ENCODE data around the gene ZFP36L2.

ZFP36L2 gene

DNA sequence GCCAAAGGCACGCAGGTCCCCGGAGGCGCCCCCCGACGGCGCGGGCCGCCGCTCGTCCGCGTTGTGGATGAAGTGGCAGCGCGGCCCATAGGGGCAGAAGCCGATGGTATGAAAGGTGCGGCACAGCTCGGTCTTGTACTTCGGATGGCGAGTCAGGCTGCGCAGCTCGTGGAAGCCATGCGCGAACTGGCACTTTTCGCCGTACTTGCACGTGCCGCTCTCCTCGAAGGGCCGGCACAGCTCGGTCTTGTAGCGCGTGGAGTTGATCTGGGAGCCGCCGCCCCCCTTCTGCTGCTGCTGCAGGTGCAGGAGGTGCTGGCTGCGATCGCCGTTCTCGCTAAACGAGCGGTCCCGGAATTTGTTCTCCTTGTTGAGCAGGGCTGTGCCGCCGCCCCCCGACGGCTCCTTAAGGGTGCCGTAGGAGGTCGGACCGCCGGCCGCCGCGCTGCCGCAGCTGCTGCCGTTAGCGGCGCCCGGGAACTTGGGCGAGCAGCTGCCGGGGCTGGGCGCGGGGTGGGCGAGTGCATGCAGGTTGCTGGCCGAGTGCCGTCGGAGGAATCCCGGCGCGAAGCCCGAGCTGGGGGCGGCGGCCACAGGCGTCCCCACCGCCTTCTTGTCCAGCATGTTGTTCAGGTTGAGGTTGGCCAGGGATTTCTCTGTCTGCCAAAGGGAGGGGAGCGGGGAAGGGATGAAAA is 1.2 kb downstream of the ZFP36L2 start:
- Histone ChIP-seq H3K27me3 (ENCODE audit: insufficient read depth, low read length) (no peaks in the 10 kb centered on the region), H3K9me3 (ENCODE audit: low read length) (no peaks in the 10 kb centered on the region), H3K4me3 (ENCODE audit: low read length) (peak overlapping the region; percentile 79), H2AFZ (ENCODE audit: low read depth, low read length) (no peak overlapping the region), H3K4me1 (ENCODE audit: insufficient read depth, low read length) (peaks cover 46% of the 10 kb centered on the region), H3K36me3 (ENCODE audit: insufficient read depth, low read length) (peaks cover 21% of the 10 kb centered on the region)

DNA sequence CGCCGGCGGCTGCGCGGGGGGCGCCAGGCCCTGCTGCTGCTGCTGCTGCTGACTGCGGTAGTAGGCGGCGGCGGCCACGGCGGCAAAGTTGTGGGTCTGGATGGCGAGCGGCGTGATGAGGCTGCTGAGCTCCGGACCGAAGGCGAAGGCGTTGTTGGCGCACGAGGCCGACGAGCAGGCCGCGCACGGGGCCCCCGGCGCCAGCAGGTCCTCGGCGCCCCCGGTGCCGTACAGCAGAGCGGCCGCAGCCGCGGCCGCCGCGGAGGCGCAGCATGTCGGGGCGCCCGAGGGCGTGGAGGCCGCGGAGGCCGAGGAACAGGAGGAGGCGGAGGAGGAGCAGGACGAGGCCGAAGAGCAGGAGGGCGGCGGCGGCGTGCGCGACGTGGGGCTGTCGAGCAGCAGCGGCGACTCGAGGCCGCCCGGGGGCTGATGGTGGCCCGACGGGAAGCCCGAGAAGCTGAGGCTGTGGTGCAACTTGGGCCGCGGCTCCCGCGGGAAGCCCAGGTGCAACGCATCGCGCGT is 1.8 kb downstream of the ZFP36L2 start:
- Histone ChIP-seq H3K27me3 (ENCODE audit: insufficient read depth, low read length) (no peaks in the 10 kb centered on the region), H3K4me1 (ENCODE audit: insufficient read depth, low read length) (peaks cover 47% of the 10 kb centered on the region), H3K36me3 (ENCODE audit: insufficient read depth, low read length) (peaks cover 19% of the 10 kb centered on the region), H3K9me3 (ENCODE audit: low read length) (no peaks in the 10 kb centered on the region), H2AFZ (ENCODE audit: low read depth, low read length) (no peak overlapping the region), H3K4me3 (ENCODE audit: low read length) (peak overlapping the region; percentile 79)

DNA sequence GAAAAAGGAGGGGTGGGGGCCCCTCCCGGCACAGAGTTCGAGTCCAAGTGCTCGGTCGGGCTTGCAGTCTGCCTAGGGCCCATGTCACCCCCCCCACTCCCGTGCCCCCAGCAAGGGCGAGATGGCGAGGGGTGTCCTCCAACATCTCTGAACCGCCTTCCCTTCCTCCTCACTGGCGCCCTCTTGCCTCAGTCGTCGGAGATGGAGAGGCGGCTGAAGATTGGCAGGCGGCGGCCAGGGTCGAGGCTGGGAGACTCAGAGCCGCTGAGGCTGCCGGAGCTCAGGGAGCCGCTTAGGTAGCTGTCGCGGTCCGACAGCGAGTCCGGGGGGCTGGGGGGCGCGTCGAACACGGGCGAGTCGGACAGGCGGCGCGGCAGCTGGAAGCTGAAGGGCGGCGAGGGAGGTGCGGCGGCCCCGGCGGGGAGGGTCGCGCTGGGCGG is 2.3 kb downstream of the ZFP36L2 start:
- H3K4me1 ChIP-seq (ENCODE audit: insufficient read depth, low read length): peaks cover 50% of the 10 kb centered on the region
- H3K9me3 ChIP-seq (ENCODE audit: low read length): no peaks in the 10 kb centered on the region
- no peaks in the 10 kb centered on the region for H3K27me3 ChIP-seq (ENCODE audit: insufficient read depth, low read length)
- peak overlapping the region; percentile 79 for H3K4me3 ChIP-seq (ENCODE audit: low read length)
- H2AFZ ChIP-seq (ENCODE audit: low read depth, low read length): no peak overlapping the region
- peaks cover 19% of the 10 kb centered on the region for H3K36me3 ChIP-seq (ENCODE audit: insufficient read depth, low read length)

DNA sequence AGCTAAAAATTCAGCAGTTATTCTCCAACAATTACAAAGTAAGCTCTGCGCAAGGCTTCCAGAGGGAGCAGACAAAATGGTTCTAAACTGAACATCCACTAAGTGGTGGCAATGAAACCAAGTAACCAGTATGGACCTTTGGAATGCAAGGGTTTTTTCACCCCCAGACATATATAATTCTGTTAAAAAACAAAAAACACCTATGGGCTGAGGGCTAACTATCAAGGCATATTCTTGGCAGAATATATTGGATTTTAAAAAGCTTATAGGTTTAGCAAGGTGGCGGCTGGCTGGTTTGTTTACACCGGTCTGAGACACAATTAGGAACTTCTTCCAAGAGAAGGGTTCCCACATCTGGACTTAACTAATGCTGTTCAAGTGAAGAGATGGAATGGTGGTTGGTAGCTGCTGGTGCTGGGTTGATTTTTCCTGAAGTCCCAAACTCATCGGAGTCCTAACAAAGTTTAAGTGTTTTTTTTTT is 2.8 kb downstream of the ZFP36L2 start:
- H2AFZ ChIP-seq (ENCODE audit: low read depth, low read length): no peak overlapping the region
- H3K9me3 ChIP-seq (ENCODE audit: low read length): no peaks in the 10 kb centered on the region
- peaks cover 19% of the 10 kb centered on the region for H3K36me3 ChIP-seq (ENCODE audit: insufficient read depth, low read length)
- peaks cover 54% of the 10 kb centered on the region for H3K4me1 ChIP-seq (ENCODE audit: insufficient read depth, low read length)
- no peaks in the 10 kb centered on the region for H3K27me3 ChIP-seq (ENCODE audit: insufficient read depth, low read length)
- H3K4me3 ChIP-seq (ENCODE audit: low read length): peak overlapping the region; percentile 79

DNA sequence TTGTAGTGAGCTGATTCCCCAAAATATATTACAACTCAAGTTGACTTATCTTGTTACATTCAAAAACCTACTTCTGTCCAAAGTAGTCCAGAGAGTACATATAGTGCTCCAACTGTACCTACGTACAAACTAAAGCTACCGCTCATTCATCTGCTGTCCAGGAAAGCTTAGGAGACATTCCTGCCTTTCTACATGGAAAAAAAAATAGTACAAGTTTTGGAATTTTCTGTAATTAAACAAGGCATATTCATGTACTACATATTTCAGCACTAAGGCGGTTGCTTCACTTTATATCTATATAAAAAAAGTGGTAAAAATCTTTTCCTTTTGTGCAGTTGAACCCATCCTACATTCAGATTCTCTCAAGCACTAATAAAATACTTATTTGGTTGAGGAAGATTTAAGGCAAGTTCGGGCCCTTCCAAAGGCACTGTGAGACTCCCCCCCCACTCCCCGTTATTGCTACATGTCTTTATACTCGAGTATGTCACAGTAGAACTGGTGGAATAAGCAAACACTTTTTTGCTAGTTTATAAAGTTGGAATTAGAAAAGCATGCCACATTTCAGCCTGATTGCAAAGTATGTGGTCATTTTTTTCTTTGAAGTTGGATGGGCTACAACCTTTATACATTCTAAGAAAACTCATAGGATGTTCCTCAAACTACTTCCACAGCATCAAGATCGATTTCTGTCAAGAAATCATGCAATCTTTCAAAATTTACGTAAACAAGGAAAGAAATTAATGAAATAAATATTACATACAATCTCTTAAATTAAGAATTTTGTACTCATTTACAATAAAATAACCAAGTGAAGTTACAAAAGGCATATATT is 3.7 kb downstream of the ZFP36L2 start:
- Histone ChIP-seq H2AFZ (ENCODE audit: low read depth, low read length) (no peak overlapping the region), H3K4me1 (ENCODE audit: insufficient read depth, low read length) (peaks cover 55% of the 10 kb centered on the region), H3K36me3 (ENCODE audit: insufficient read depth, low read length) (peaks cover 19% of the 10 kb centered on the region), H3K9me3 (ENCODE audit: low read length) (no peaks in the 10 kb centered on the region), H3K27me3 (ENCODE audit: insufficient read depth, low read length) (no peaks in the 10 kb centered on the region), H3K4me3 (ENCODE audit: low read length) (peak overlapping the region; percentile 79)

DNA sequence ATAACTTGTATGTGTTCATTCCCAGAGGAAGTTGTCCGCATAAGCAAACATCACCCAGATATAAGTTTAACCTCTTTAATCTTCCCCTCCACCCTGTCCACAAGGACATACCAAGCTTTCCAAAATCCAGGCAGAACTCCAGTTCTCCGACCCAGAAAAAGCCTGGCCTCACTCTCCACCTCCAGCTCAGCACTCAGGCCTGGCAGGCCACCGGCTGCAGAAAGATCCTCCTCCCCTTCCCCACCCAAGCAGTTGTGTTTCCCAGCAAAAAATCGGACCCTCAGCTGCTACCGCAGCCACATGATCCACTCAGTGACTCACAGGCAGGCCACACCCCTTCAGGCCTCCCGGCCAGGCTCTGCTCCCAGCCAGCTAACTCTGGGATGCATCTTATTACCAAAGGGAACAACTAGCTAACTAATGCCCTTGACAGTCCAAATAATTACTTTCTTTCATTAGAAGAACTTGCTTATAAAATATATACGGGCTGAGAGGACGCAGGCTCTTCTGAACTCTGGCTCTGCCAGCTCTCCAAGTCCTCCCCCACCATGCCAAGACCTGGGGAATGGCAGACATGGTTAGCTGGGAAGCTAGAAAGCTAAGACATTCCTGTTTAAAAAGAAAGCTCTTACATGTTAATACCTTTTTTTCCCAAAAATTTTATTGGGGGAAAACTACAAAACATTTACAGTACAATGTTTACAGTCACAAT is 4.5 kb downstream of the ZFP36L2 start:
- Histone ChIP-seq H3K4me1 (ENCODE audit: insufficient read depth, low read length) (peaks cover 58% of the 10 kb centered on the region), H3K9me3 (ENCODE audit: low read length) (no peaks in the 10 kb centered on the region), H3K4me3 (ENCODE audit: low read length) (peak overlapping the region; percentile 79), H3K27me3 (ENCODE audit: insufficient read depth, low read length) (no peaks in the 10 kb centered on the region), H2AFZ (ENCODE audit: low read depth, low read length) (no peak overlapping the region), H3K36me3 (ENCODE audit: insufficient read depth, low read length) (peaks cover 19% of the 10 kb centered on the region)

DNA sequence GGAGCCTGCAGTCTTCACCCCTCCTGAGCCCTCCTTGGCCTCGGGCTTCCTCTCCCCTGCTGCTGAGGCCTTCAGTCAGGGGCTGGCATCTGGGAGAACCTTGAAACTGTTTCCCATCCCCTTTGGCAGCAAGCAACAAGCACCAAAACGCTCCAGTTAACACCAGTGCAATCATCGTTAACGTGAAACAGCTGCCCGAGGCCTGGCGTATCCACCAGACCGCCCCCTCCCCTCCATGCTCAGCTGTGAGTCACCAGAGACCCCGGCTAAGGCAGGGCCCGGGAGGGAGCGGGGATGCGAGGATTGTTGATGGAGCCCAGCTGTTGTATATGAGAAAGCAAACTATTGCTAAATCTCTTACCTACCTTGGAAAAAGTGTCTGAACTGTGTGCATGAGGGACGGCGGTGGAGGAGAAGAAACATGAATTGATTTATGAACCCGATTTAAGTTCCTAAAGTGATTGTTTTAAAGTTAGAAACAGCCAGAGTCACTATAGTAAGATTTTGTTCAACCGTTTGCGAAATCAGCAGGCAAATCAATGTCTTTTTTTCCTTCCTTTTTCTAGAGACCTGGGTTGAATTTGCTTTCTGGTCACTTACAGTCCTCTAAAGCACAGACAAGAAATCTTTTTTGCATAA is 5.2 kb downstream of the ZFP36L2 start:
- Histone ChIP-seq H2AFZ (ENCODE audit: low read depth, low read length) (no peak overlapping the region), H3K4me3 (ENCODE audit: low read length) (peak overlapping the region; percentile 79), H3K4me1 (ENCODE audit: insufficient read depth, low read length) (peaks cover 58% of the 10 kb centered on the region), H3K36me3 (ENCODE audit: insufficient read depth, low read length) (peaks cover 19% of the 10 kb centered on the region), H3K27me3 (ENCODE audit: insufficient read depth, low read length) (no peaks in the 10 kb centered on the region), H3K9me3 (ENCODE audit: low read length) (no peaks in the 10 kb centered on the region)

DNA sequence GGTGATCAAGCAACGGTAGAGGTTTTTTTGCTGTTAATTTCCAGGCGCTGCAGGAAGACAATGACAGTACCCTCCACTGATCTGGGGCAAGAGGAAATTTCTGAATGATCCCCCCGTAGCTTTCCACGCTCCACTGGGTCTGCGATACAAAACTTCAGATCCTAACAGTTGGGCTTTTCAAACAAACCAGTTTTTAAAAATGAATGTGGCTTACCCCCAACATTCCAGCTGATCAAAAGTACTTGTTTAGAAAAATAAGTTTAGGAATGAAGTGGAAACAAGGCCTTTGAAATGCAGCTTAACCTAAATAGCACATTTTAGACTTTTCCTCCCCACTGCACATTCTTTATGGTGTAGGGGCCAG is 5.7 kb downstream of the ZFP36L2 start:
- Histone ChIP-seq H3K27me3 (ENCODE audit: insufficient read depth, low read length) (no peaks in the 10 kb centered on the region), H3K4me1 (ENCODE audit: insufficient read depth, low read length) (peaks cover 58% of the 10 kb centered on the region), H3K9me3 (ENCODE audit: low read length) (no peaks in the 10 kb centered on the region), H3K4me3 (ENCODE audit: low read length) (peak overlapping the region; percentile 79), H3K36me3 (ENCODE audit: insufficient read depth, low read length) (peaks cover 19% of the 10 kb centered on the region), H2AFZ (ENCODE audit: low read depth, low read length) (no peak overlapping the region)

DNA sequence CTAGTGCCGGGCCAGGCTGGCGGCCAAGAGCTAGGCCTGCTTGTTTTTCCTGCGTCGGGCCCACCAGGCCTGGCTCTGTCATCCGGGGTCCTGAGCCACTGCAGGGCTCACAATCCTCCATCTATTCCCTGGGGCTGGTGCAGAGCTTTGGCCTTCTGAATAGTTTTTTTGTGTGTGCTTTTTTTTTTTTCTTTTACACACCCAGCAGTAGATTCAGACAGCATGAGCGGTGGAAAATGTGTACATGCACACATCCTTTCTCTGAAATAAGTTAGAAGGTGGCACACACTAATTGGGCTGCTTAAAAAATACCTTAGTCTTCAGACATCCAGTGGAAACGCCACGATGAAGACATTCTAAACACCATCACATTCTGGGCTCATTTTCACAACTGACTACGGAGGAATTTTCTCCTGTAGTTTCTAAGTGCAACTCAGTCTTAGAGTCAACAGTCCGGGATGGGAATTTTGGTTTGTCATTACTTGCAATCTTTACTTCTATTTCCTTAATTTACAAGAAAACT is 6.1 kb downstream of the ZFP36L2 start:
- peaks cover 58% of the 10 kb centered on the region for H3K4me1 ChIP-seq (ENCODE audit: insufficient read depth, low read length)
- H3K4me3 ChIP-seq (ENCODE audit: low read length): peak overlapping the region; percentile 79
- peaks cover 19% of the 10 kb centered on the region for H3K36me3 ChIP-seq (ENCODE audit: insufficient read depth, low read length)
- H3K27me3 ChIP-seq (ENCODE audit: insufficient read depth, low read length): no peaks in the 10 kb centered on the region
- H3K9me3 ChIP-seq (ENCODE audit: low read length): no peaks in the 10 kb centered on the region
- peak overlapping the region; percentile 35 for H2AFZ ChIP-seq (ENCODE audit: low read depth, low read length)

DNA sequence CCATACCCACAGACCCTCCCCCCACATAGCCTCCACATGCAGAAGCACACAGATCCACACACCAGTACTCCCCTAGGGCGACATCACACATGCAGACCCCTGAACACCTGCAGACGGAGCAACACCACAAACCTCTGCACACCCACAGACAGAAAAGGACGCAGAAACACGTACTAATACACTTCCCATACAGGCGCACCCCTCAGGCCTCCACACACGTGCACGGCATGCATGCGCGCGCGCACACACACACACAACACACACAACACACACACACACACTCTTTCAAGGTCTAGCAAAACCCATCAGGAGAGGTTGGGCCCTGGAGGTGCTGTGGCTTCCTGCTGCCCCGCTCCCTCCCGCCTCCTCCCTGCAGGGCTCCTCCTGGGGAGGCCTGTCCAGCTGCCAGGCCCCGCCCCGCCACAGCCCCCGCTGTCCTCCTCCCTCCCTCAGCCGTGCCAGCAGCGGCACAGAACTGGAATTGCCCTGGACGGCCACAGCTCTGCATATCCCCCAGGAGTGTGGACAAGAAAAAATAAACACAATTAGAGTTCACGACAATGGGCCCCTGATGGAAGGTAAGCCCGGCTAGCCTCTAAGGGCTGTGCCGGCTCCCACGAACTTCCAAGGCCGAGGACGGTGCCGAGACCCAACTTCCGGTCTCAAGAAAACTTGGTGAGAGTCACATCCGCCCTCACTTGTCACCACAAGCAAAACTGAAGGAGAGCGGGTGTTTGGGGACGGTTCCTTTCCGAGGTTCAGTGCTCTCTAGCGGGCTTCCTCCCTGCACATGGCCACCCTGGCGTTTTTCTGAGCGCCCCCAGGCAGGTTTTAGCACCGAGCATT is 6.8 kb downstream of the ZFP36L2 start:
- Histone ChIP-seq H3K36me3 (ENCODE audit: insufficient read depth, low read length) (peaks cover 14% of the 10 kb centered on the region), H3K27me3 (ENCODE audit: insufficient read depth, low read length) (no peaks in the 10 kb centered on the region), H2AFZ (ENCODE audit: low read depth, low read length) (peak overlapping the region; percentile 35), H3K9me3 (ENCODE audit: low read length) (no peaks in the 10 kb centered on the region), H3K4me1 (ENCODE audit: insufficient read depth, low read length) (peaks cover 58% of the 10 kb centered on the region), H3K4me3 (ENCODE audit: low read length) (peak overlapping the region; percentile 79)

DNA sequence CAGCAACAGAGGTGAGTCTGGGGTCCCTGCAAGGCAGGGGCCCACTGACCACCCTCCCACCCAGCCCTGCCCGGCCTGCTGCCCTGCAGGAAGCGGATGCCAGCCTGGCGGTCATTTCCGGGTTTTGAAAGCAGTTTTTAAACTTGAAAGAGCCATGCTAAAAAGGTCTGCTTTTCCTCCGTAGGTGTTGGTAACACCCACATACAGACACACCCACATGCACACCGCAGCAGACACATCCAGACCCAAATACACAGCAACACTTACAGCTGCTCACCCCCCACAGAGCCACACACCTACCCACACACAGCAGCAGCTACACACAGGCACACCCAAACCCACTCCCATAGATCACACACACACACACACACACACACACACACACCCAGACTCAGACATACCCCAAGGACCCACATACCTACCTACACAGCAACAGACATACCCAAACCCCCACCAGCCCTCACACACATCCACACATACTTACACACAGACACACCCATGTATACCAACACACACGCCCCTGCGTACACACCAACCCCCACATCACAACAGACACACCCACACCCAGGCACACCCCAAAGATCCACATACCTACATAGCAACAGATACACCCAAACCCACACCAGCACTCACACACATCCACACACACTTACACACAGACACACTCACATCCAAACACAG is 7.6 kb downstream of the ZFP36L2 start:
- Histone ChIP-seq H3K27me3 (ENCODE audit: insufficient read depth, low read length) (no peaks in the 10 kb centered on the region), H3K4me3 (ENCODE audit: low read length) (peak overlapping the region; percentile 79), H3K9me3 (ENCODE audit: low read length) (no peaks in the 10 kb centered on the region), H2AFZ (ENCODE audit: low read depth, low read length) (no peak overlapping the region), H3K4me1 (ENCODE audit: insufficient read depth, low read length) (peaks cover 58% of the 10 kb centered on the region), H3K36me3 (ENCODE audit: insufficient read depth, low read length) (peaks cover 12% of the 10 kb centered on the region)

Measured in neuron (in vitro differentiated cells).